GM23248 (cell line): ENCODE data around the gene KCTD19. TPM values are rescaled to one million over a fixed set of nuclear protein-coding genes. Genes with fewer than 3 reads are reported as not detected.
A peak's percentile ranks its signal among the peaks of the same experiment; 100 is the strongest.
"Not testable (repeated sequence)": the region's sequence is repeated elsewhere in the genome, so short reads cannot be mapped to it uniquely, and the experiment has no call there.

Experiments used
- DNase-seq: peaks from one replicate; pipeline ENCODE4 v3.0.0-alpha.2; 2015
- H2AFZ ChIP-seq: fragments of 200-600 bp; sonication (generic); 2 replicates; pipeline ENCODE4 v1.6.1; 2016; ENCODE audit warnings: antibody characterized with exemption
- H3F3A ChIP-seq: fragments of 200-600 bp; sonication (generic); 2 replicates; pipeline ENCODE4 v1.6.1; 2016; ENCODE audit warnings: mild to moderate bottlenecking, antibody characterized with exemption, mixed run types; ENCODE audit not compliant: insufficient read depth
- H3K27ac ChIP-seq: fragments of 200-600 bp; sonication (generic); 2 replicates; pipeline ENCODE4 v1.5.1; 2016; ENCODE audit warnings: mild to moderate bottlenecking
- H3K27me3 ChIP-seq: fragments of 200-600 bp; sonication (generic); replicated peaks from 2 replicates; pipeline ENCODE4 v1.6.1; 2016; ENCODE audit warnings: mild to moderate bottlenecking; ENCODE audit not compliant: insufficient read depth
- H3K36me3 ChIP-seq: fragments of 200-600 bp; sonication (generic); 2 replicates; pipeline ENCODE4 v1.6.1; 2016; ENCODE audit warnings: low read depth, mild to moderate bottlenecking
- H3K4me1 ChIP-seq: fragments of 200-600 bp; sonication (generic); 2 replicates; pipeline ENCODE4 v1.6.1; 2016; ENCODE audit warnings: mild to moderate bottlenecking; ENCODE audit not compliant: insufficient read depth
- H3K4me2 ChIP-seq: fragments of 200-600 bp; sonication (generic); one replicate; pipeline ENCODE4 v1.6.1; 2016; ENCODE audit warnings: mild to moderate bottlenecking; ENCODE audit not compliant: unreplicated experiment
- H3K4me3 ChIP-seq: fragments of 200-600 bp; sonication (generic); 2 replicates; pipeline ENCODE4 v1.5.1; 2016; ENCODE audit warnings: mild to moderate bottlenecking
- H3K79me2 ChIP-seq: fragments of 200-600 bp; sonication (generic); 2 replicates; pipeline ENCODE4 v1.6.1; 2016; ENCODE audit warnings: mild to moderate bottlenecking; ENCODE audit not compliant: insufficient read depth
- H3K9ac ChIP-seq: fragments of 200-600 bp; sonication (generic); 2 replicates; pipeline ENCODE4 v1.6.1; 2016; ENCODE audit warnings: mild to moderate bottlenecking
- H3K9me2 ChIP-seq: fragments of 200-600 bp; sonication (generic); 2 replicates; pipeline ENCODE4 v1.6.1; 2016; ENCODE audit warnings: mixed run types, mild to moderate bottlenecking, moderate library complexity; ENCODE audit not compliant: insufficient read depth
- H3K9me3 ChIP-seq: fragments of 200-600 bp; sonication (generic); one replicate; pipeline ENCODE4 v1.6.1; 2017; ENCODE audit warnings: low read depth
- H4K20me1 ChIP-seq: fragments of 200-600 bp; sonication (generic); 2 replicates; pipeline ENCODE4 v1.6.0; 2016; ENCODE audit not compliant: insufficient read depth
- EZH2 ChIP-seq: fragments of 200-600 bp; sonication (generic); IDR thresholded peaks from 2 replicates; pipeline ENCODE4 v1.6.1; 2018; ENCODE audit warnings: antibody characterized with exemption, mild to moderate bottlenecking; ENCODE audit not compliant: insufficient read depth, poor library complexity, severe bottlenecking
- EZH2phosphoT487 ChIP-seq: fragments of 200-600 bp; sonication (generic); IDR thresholded peaks from 2 replicates; pipeline ENCODE4 v1.6.1; 2018; ENCODE audit warnings: antibody characterized with exemption, moderate library complexity, mild to moderate bottlenecking, low read depth; ENCODE audit not compliant: insufficient read depth
- WGBS, 2 experiments: methylation state at CpG; one replicate each; pipeline ENCODE4 v1.1.6; 2015 to 2017; ENCODE audit warnings: low lambda C conversion rate in 2 of 2, low coverage in 1 of 2; ENCODE audit errors: missing lambda C conversion rate in 2 of 2; 5-methylcytosine and 5-hydroxymethylcytosine counted together
- in situ Hi-C: fragments of 300-500 bp; cut with MboI; formaldehyde crosslinking; loops from 2 replicates; pipeline ENCODE4 v1.15.0; 2020
- polyA plus RNA-seq: library from polyadenylated mRNA; unstranded; fragments of >200 nt; fragmentation: Nextera tagmentation; extraction: Ambion mirVana; gene quantifications from 2 replicates; pipeline ENCODE4 v1.2.1, GENCODE V29; 2016
- total RNA-seq: library from RNA; depleted of rRNA; stranded (reverse); fragments of >200 nt; shearing (Covaris generic); gene quantifications from 2 replicates; pipeline ENCODE4 v1.2.3, GENCODE V29; 2014

Gene KCTD19
- total and polyA plus RNA-seq, 2 experiments from 2014 or later: not detected

DNA sequence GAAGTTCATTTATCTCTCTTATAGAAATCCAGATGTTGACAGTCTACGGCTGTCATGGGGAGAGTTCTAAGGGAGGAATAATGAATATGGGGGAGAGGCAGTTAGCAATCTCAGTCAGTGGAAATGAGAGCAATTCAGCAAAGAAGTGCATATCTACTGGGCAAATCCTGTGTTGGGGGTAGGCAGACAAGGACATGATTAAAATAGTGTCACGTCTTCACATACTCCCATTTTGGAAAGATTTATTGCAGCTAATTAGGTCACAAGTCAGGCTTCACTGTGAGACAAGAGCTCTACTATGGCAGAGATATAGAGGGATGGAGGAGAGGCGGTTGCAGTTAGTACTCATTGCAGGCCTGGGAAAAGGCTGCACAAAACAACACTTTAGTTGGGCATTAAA lies 29.9 kb upstream of the KCTD19 start:
- Histone ChIP-seq H4K20me1 (no peaks in the 10 kb centered on the region), H3K27ac (no peak overlapping the region), H3K9me3 (no peaks in the 10 kb centered on the region), H3K4me1 (no peaks in the 10 kb centered on the region), H3K9ac (no peak overlapping the region), H3K36me3 (no peaks in the 10 kb centered on the region), H3F3A (no peaks in the 10 kb centered on the region), H3K79me2 (no peaks in the 10 kb centered on the region), H3K27me3 (peaks cover 5% of the 10 kb centered on the region; the same call in 1 of the 2 replicates), H3K4me3 (no peak overlapping the region), H3K9me2 (no peaks in the 10 kb centered on the region), H2AFZ (no peak overlapping the region), H3K4me2 (no peak overlapping the region)
- in situ Hi-C loops: no loop called here
- DNase-seq: no peak
- WGBS, 2 experiments: 71 to 79% methylated on average over 3 of the region's 3 CpGs
- TF ChIP-seq EZH2phosphoT487: no peak
- no peak for TF ChIP-seq EZH2

DNA sequence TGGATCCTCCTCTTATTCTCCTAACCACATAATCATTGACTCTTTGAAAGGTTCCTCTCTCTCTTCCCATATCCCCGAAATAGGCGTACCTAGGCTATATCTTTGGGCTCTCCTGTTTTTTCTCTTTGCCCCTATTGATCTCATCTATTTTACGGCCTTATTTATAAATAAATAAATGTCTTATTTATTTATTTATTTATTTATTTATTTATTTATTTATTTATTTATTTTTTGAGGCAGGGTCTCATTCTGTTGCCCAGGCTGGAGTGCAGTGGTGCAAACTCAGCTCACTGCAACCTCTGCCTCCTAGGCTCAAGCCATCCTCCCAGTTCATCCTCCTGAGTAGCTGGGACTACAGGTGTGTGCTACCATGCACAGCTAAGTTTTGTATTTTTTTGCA lies 25.9 kb upstream of the KCTD19 start:
- H4K20me1 ChIP-seq, H3K27me3 ChIP-seq, H3K36me3 ChIP-seq, H3K4me3 ChIP-seq, H3K4me2 ChIP-seq, H3K9ac ChIP-seq, H3K79me2 ChIP-seq, in situ Hi-C loops, H2AFZ ChIP-seq, DNase-seq, H3K9me2 ChIP-seq, H3K4me1 ChIP-seq, H3K27ac ChIP-seq, H3K9me3 ChIP-seq, H3F3A ChIP-seq: not testable (repeated sequence)
- 92 to 96% methylated on average over 3 of the region's 3 CpGs for WGBS, 2 experiments

DNA sequence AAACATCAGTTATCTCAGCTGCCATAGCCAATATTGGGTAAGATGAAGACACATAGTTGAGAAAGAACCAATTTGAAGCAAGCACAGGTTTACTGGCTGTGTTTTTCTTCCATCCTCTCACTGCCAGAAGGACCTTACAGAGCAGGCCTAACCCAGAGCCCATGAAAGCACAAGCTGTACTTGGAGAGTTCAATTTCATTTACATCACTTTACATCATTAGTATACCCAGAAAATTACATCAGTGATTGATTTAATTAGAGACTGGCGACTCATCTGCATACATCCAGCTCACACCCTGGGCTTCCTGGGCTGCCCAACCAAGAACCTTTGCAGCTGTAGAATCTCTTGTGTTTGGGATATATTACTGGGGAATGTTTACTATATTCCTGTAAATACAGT lies 23.8 kb upstream of the KCTD19 start:
- Histone ChIP-seq H3K27me3 (no peaks in the 10 kb centered on the region), H3K4me1 (no peaks in the 10 kb centered on the region), H4K20me1 (no peaks in the 10 kb centered on the region), H3K9me2 (no peaks in the 10 kb centered on the region), H2AFZ (no peak overlapping the region), H3K79me2 (no peaks in the 10 kb centered on the region), H3K4me3 (no peak overlapping the region), H3F3A (no peaks in the 10 kb centered on the region), H3K27ac (no peak overlapping the region), H3K9ac (no peak overlapping the region), H3K36me3 (no peaks in the 10 kb centered on the region), H3K9me3 (no peaks in the 10 kb centered on the region), H3K4me2 (no peak overlapping the region)
- in situ Hi-C loops: no loop called here
- TF ChIP-seq EZH2phosphoT487 (no peak), EZH2 (no peak)
- no peak for DNase-seq
- WGBS, 2 experiments: 91 to 92% methylated on average over 1 of the region's 1 CpG

DNA sequence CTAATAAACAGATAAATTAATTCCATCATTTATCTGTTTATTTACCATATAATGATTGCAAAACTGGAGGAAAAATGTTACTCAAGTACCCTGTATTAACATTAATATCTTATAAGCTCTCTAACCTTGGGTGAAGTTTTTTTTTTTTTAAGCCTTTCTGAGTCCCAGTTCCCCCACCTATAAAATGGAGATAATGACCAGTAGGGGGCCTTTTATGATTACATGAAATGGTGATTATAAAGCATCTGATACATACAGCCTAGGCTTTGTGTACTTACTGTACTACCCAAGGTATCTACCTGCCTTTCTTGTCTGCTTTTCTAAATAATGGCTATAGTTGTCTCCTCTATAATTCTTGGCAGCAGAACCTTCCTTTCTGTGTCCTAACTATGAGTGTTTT lies 22.6 kb upstream of the KCTD19 start:
- peak; percentile 60 for DNase-seq

DNA sequence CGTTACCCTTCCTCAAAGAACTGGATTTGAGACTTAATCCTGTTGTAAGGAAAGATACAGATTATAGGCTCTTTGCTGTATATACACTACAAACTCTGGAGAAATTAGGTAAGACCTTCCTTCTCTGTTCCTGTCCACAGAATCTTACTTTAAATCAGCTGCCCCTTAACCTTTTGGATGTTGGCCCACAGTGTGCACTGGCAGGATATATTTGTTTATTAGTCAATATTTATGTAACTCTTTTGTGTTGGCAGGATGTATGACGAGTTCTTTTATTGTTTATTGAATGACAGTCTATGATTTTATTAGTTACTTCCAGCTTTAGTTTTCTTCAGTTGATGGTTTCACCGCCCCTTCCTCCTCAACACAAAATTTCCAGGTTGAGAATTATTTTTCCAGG lies 19.8 kb upstream of the KCTD19 start:
- H4K20me1 ChIP-seq: no peaks in the 10 kb centered on the region
- H3K9me3 ChIP-seq: no peaks in the 10 kb centered on the region
- no peaks in the 10 kb centered on the region for H3K79me2 ChIP-seq
- H3K36me3 ChIP-seq: no peaks in the 10 kb centered on the region
- H3K4me1 ChIP-seq: no peaks in the 10 kb centered on the region
- H3K9me2 ChIP-seq: no peaks in the 10 kb centered on the region
- 92% methylated on average over 3 of the region's 3 CpGs for WGBS, 2 experiments
- H3F3A ChIP-seq: no peaks in the 10 kb centered on the region
- H3K9ac ChIP-seq: no peak overlapping the region
- TF ChIP-seq EZH2phosphoT487 (no peak), EZH2 (no peak)
- H3K27me3 ChIP-seq: no peaks in the 10 kb centered on the region
- no peak overlapping the region for H3K27ac ChIP-seq
- DNase-seq: no peak
- no peak overlapping the region for H2AFZ ChIP-seq
- in situ Hi-C loops: no loop called here
- no peak overlapping the region for H3K4me2 ChIP-seq
- H3K4me3 ChIP-seq: no peak overlapping the region

More for the DNA sequence above, 22.6 kb upstream of the KCTD19 start:
- no peak overlapping the region for H3K4me2 ChIP-seq
- H3K4me3 ChIP-seq: no peak overlapping the region
- H2AFZ ChIP-seq: no peak overlapping the region
- H3K36me3 ChIP-seq: no peaks in the 10 kb centered on the region
- no peaks in the 10 kb centered on the region for H4K20me1 ChIP-seq
- H3K4me1 ChIP-seq: no peaks in the 10 kb centered on the region
- no peaks in the 10 kb centered on the region for H3K9me3 ChIP-seq
- H3K79me2 ChIP-seq: no peaks in the 10 kb centered on the region
- H3F3A ChIP-seq: no peaks in the 10 kb centered on the region
- no peak overlapping the region for H3K9ac ChIP-seq
- no peak overlapping the region for H3K27ac ChIP-seq
- no peaks in the 10 kb centered on the region for H3K27me3 ChIP-seq
- in situ Hi-C loops: no loop called here
- no peak for TF ChIP-seq EZH2phosphoT487
- TF ChIP-seq EZH2: no peak
- no peaks in the 10 kb centered on the region for H3K9me2 ChIP-seq
